GM19467 (cell line): ENCODE measurements around the gene RUNX1.

ENCODE experiments used
- ATAC-seq: cut with Tn5 transposase; IDR thresholded peaks from one replicate; pipeline ENCODE4 v1.9.1; 2021; ENCODE audit warnings: mild to moderate bottlenecking, moderate library complexity; ENCODE audit not compliant: unreplicated experiment

The RUNX1 gene

DNA sequence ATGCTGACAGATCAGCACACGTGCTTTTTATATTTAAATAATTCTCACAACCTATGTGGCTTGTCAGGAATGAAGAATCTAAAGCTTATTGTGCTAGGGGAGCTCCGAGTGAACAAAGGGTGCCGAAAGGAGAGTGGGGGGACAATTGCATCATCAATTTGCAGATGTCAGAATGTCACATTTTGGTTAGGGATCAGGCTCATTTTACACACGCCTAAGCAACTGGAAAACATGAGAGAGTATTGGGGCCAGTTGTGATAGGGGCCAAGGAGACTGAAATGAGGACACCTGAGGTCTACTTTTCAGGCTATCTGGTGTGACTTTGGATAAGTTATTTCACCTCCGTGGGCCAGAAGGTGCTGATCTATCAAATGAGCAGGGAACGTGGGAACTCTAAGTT, 31.8 kb downstream of the RUNX1 start:
- ATAC-seq, result no peak

DNA sequence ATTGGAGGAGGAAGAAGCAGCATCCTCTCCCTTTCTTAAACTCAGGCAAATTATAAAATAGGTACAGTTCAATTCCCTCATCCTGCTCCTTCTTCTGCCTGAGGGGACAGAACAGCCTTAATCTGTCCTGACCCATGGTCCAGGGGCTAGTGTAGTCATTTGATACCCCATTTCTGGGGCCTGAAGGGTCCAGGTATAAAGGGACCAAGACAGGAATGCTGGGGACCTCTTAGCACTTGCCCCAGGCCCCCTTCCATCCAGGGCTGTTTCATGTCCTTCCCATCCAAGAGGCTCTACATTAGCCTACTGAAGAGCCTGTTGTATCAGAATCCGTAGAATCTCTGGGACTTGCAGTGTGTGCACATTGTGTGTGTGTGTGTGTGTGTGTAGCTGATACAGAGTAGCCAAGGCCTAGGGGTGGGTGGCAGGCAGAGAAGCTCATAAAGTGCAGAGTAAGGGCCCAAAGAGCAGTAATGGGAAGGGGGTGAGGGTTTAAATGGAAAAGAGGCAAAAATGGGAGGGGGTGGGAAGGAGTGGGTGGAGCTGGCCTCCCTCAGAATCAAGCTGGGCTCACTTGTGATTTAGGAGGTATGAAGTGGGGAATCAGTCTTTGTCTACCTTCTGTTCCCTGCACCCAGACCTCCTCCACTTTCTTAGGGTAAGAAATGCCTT, 32.4 kb downstream of the RUNX1 start:
- ATAC-seq, result no peak

GRCh38 chr21:35016071-35016470, 33.0 kb downstream of the RUNX1 start:
- no peak for ATAC-seq

GRCh38 chr21:35015435-35016024, 33.6 kb downstream of the RUNX1 start:
- ATAC-seq, result no peak

DNA sequence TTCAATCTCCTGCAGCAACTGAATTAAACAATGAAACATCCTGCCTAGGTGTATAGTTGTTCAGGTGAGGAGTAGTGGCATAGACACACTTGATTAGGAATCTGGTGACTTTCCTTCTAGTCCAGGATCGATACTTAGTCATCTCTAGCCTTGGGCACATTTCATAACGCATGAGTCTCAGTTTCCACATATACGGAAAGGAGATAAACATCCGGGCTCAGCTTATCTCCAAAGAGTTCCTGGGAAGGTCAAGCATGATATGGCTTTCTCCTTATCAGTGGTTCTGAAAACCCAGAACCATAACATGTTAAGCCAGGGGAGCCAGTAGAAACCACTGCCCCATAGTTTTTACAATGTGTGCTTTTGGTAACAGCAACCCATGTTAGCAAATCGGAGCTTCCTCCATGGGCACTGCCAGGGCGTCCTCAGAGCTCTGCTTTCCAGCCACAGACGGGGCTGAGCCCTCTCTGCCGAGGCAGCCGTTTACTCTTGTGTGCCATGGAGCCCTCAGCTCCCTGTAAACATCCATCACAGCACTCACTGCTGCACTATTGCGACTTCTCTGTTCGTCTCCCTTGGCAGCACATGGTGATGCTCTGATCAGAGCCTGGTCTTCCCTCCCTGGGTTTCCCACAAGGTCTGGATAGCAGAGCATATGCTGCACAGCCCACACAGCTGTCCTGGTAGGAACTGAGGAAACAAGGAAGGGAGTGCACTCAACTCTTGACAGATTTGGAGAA, 34.6 kb downstream of the RUNX1 start:
- ATAC-seq, result no peak

DNA sequence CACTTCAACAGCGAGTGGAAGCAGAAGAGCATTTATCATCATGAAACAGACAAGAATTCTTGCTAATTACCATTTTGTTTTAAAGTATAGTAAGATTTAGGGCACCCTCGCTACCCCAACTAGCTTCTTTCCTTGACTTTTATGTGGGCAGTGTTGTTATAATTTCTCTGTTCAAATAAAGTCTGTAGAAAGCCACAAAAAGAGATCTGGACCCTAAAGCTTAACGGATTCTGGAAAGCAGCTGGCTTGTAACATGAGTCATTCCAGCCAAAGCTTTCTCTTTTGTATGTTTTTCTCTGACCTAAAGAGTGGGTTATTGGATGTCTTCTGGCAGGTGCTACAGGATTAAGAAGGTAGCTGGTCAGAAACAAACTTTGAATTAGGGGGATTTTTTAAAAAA, 37.4 kb downstream of the RUNX1 start:
- ATAC-seq, result no peak

- no peak for ATAC-seq
Measured at GRCh38 chr21:35010447-35010846, 38.7 kb downstream of the RUNX1 start.

GRCh38 chr21:35007348-35007747, 41.8 kb downstream of the RUNX1 start:
- no peak for ATAC-seq

DNA sequence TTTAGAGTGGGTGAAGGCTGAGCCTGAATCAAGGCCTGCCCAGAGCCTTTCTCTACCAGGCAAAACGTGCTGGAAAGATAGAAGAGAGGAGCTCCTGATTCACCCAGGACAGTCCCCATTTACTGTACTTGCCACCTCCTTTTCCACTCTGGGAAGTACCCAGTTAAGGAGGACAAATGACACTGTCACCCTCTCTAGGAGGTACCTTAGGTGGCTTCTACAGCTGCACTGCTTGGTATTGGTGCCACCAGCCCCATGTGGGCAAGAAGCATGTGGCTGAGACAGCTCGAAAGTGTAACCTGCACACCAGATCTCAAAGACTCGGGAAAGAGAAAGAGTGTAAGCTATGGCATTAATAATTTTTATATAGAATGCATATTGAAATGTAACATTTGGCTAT, 42.3 kb downstream of the RUNX1 start:
- no peak for ATAC-seq

DNA sequence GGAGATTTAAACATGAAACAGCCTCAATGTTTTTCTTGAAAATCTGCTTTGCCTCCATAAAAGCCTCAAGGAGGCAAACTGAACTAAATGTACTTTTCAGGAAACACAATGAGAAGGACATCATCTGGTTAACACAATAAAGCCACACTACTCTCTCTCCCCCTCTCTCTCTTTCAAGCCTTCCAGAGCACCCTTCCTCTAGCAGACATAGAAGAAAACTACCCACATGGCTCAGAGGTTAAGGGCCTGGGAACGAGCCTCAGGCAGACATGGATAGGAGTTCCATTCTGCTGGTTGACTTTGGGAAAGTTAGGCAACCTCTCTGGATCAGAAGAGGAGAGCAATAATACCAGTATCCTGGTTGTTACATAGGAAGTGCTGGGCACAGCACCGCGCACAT, 42.9 kb downstream of the RUNX1 start:
- ATAC-seq, result no peak

GRCh38 chr21:35005560-35006224, 43.4 kb downstream of the RUNX1 start:
- no peak for ATAC-seq

GRCh38 chr21:35005077-35005476, 44.0 kb downstream of the RUNX1 start:
- no peak for ATAC-seq

DNA sequence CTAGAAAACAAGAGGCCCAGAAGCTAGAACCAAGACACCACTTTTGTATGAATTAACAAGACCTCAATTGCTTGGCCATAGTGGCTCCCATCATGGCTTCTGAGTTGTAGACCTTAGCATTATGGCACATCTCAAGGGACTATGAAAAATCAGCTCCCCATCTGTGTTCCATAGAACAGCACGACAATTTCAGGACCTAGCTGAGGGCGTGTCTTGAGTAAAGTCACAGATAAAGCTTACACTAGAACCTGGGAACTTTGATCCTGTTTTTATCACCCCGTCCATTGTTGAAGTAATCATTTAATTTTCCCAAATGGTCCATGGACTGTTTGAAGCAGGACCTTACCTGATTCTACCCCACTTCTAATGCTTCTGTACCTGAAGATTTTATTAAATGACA, 44.8 kb downstream of the RUNX1 start:
- ATAC-seq, result no peak

DNA sequence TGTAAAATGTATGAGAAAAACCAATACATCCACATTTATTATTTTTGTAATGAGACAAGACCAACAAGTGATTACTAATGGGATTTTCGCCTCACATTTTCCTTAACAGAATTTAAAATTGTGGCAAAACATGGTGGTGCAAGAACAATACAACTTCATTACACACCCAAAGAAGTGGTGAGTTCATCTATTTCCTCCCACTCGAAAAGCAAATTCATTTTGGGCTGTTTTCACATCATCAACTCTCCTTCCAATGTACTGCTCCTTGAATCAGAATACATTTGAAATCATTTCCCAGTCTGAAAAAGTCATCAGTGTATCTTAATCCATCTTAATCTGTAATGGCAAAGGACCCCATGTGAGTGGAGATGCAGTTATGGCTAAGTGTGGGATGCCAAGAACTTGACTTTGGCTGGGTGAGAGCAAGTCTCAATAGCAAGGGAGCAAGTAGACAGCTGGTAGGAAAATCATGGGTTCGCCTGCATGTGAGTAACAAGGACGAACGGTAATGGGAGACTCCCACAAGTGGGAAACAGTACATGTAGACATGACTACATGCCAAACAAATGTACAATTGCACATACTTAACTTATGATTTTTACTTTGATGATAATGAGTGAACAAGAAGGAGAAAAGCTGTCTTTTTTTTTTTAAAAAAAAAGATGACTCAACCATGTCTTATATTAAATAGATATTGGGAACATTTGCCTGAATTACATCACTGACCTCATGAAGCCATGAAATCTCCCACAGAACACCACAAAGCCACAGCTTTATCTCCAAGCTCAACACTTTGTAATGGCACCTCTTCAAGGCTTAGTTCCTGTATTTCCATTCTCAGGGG, 46.0 kb downstream of the RUNX1 start:
- no peak for ATAC-seq

GRCh38 chr21:34999397-34999941, 49.6 kb downstream of the RUNX1 start:
- no peak for ATAC-seq

DNA sequence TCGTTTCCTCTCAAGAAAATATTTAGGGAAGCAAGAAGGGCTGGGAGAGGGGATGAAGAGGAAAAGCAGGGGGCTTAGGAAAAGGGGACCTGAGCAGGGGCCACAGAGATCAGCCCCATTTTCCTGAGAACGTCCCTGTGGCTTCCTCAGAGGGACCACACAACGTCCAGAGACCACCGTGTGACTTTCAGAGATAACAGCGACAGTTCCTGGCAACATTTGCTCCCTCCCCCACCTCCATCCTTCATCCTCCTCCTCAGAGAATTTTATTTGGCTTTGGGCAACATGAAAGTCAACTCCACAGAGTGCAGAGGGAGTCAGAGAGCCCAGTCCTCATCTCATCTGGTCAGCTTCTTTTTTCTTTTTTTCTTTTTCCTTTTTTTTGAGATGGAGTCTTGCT, 50.9 kb downstream of the RUNX1 start:
- no peak for ATAC-seq

DNA sequence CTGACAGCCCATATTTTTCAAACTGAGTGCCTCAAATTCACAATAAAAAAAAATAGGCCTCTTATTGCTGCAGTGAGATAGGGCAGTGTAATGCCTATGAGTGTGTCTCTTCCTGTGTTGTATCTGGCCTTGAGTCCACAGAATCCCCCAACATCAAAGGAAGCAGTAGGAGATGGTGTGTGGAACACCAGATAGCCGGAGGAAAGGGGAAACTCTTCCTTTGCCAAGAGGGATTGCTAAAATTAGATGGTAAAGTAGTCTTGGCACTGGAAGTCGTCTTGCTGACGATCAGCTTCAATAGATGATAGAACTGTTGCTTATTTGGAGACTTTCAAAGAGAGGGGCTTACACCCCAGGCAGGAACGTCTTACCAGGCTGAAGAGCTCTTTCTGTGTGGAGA, 51.8 kb downstream of the RUNX1 start:
- ATAC-seq, result no peak

DNA sequence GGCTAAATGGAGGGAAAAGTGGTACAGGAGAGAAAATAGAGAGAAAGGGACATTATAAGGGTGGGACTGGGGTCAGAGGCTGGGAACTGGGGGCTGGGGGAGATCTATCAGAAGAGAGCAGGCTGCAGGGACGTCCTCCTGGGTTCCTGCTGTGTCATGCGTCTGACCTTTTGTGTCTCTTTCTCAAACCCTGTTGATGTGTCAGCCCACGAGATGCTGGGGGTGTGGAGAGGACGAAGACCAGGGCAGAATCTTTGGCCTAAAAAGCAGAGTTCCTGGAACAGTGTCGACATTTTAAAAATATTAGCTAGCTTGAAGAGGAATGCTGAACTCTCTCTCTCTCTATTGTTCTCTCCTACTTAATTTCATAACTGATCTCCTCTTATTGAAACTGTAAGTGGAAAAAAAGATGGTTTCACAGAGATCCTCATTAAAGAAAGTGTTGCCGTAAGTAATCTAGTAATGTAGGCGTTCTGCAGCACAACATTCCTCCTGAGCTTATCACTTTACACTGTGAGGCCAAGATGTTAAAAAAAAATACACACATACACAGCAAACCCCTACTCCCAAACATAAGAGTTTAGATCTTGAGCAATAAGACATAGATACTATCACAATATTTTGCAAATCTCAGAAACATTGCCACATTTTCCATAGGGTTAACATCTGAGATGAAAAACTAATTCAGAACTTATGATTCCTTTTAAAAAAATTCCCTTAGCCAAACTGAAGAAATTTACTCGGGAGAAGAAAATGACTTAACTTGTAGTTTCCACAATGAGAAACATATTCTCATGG, 52.6 kb downstream of the RUNX1 start:
- ATAC-seq, result no peak

DNA sequence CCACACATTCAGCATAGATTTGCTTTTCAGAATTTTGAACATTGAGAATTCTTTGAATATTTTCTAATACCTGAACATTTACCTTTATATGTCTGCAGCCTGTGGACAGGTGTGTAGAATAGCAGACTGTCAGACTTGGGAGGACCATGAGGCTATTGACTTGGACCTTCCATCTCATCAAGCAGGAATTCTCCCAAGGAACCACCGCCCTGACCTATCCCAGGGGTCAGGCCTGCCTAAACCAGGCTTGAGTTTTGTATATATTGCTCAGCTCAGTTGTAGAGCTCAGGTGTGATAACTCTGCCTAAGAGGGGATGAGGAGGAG, 53.2 kb downstream of the RUNX1 start:
- no peak for ATAC-seq
